ENCODE data around the gene FARP2.

FARP2 gene

GRCh38 chr2:241481687-241482086 lies 125.6 kb downstream of the FARP2 start:
- POLR2A ChIA-PET: interaction anchor here (0.6 kb wide), 1 partner anchor 186 kb away, joined by 4 read pairs; no protein-coding TSS in a partner anchor
- no peak for TF ChIP-seq ZNF19 (tag by site-specific recombination; IDR thresholded peaks at IDR 0.05; ENCODE audit: low read depth)
- TF ChIP-seq MZF1 (tag by site-specific recombination; IDR thresholded peaks at IDR 0.05; ENCODE audit: borderline replicate concordance): no peak
- TF ChIP-seq GFI1B (tag by site-specific recombination; IDR thresholded peaks at IDR 0.05): no peak
- no peak for TF ChIP-seq ZNF521 (tag by site-specific recombination; IDR thresholded peaks at IDR 0.05)
- TF ChIP-seq ZNF391 (tag by site-specific recombination; IDR thresholded peaks at IDR 0.05; ENCODE audit: borderline replicate concordance, low read depth): no peak
- no peak for TF ChIP-seq ZNF18 (tag by site-specific recombination; IDR thresholded peaks at IDR 0.05)
- TF ChIP-seq ZNF747 (tag by site-specific recombination; IDR thresholded peaks at IDR 0.05): no peak
- no peak for TF ChIP-seq ZNF791 (tag by site-specific recombination; IDR thresholded peaks at IDR 0.05)
- TF ChIP-seq ZNF645 (tag by site-specific recombination; IDR thresholded peaks at IDR 0.05): no peak
- TF ChIP-seq ZNF580 (tag by site-specific recombination; IDR thresholded peaks at IDR 0.05): no peak
- TF ChIP-seq TCF7L2 (IDR thresholded peaks at IDR 0.05; ENCODE audit: borderline replicate concordance, low read depth, low read length): no peak
- no peak for TF ChIP-seq ELK4 (IDR thresholded peaks at IDR 0.05; ENCODE audit: borderline replicate concordance, low read depth, low read length)
- TF ChIP-seq ZNF629 (tag by site-specific recombination; IDR thresholded peaks at IDR 0.05): no peak
- TF ChIP-seq ZNF114 (tag by site-specific recombination; IDR thresholded peaks at IDR 0.05): no peak
- TF ChIP-seq ZNF366 (tag by site-specific recombination; conservative IDR thresholded peaks at IDR 0.05): no peak
- TF ChIP-seq ZNF2 (tag by site-specific recombination; IDR thresholded peaks at IDR 0.05): no peak
- no peak for TF ChIP-seq ZNF48 (tag by site-specific recombination; IDR thresholded peaks at IDR 0.05)
- CTCF ChIA-PET: interaction anchor here (0.7 to 1.1 kb wide), 2 partner anchors 198 to 387 kb away, joined by 3 read pairs; no protein-coding TSS in a partner anchor
- H3K9me3 ChIP-seq (ENCODE audit: control insufficient read depth, insufficient read depth, low read depth, low read length): no peaks in the 10 kb centered on the region
- H3K36me3 ChIP-seq (ENCODE audit: control insufficient read depth in 2 of 2, insufficient read depth in 1 of 2, low read length in 2 of 2): peaks cover 0 to 37% of the 10 kb centered on the region in 2 experiments; a peak in 1 of 3 replicates
- H3K4me1 ChIP-seq (ENCODE audit: control insufficient read depth, insufficient read depth, low read length): no peaks in the 10 kb centered on the region
- H3K27ac ChIP-seq (ENCODE audit: extremely low read depth, low read depth, low read length): no peak overlapping the region
- H3K4me3 ChIP-seq (ENCODE audit: low read depth, low read length): no peak overlapping the region

GRCh38 chr2:241482126-241482955 lies 126.3 kb downstream of the FARP2 start:
- peaks cover 0 to 39% of the 10 kb centered on the region in 2 experiments; a peak in 1 of 3 replicates for H3K36me3 ChIP-seq (ENCODE audit: control insufficient read depth in 2 of 2, insufficient read depth in 1 of 2, low read length in 2 of 2)
- CTCF ChIA-PET: interaction anchor here (0.7 to 1.1 kb wide), 2 partner anchors 198 to 386 kb away, joined by 3 read pairs; no protein-coding TSS in a partner anchor
- POLR2A ChIA-PET: no interaction called here
- H3K9me3 ChIP-seq (ENCODE audit: control insufficient read depth, insufficient read depth, low read depth, low read length): no peaks in the 10 kb centered on the region
- TF ChIP-seq ZNF404 (tag by site-specific recombination; IDR thresholded peaks at IDR 0.05) (no peak), ZNF274 (IDR thresholded peaks at IDR 0.05; ENCODE audit: low read length) (no peak), ZNF274 (tag by site-specific recombination; IDR thresholded peaks at IDR 0.05; ENCODE audit: borderline replicate concordance) (no peak), OSR2 (tag by site-specific recombination; IDR thresholded peaks at IDR 0.05) (no peak), ZFP3 (tag by site-specific recombination; IDR thresholded peaks at IDR 0.05; ENCODE audit: low read depth) (no peak), SP7 (tag by site-specific recombination; IDR thresholded peaks at IDR 0.05) (no peak), ZNF138 (tag by site-specific recombination; IDR thresholded peaks at IDR 0.05; ENCODE audit: borderline replicate concordance) (no peak), ZBTB10 (tag by site-specific recombination; IDR thresholded peaks at IDR 0.05) (no peak), ELK4 (IDR thresholded peaks at IDR 0.05; ENCODE audit: borderline replicate concordance, low read depth, low read length) (no peak)
- no peak overlapping the region for H3K4me3 ChIP-seq (ENCODE audit: low read depth, low read length)
- no peaks in the 10 kb centered on the region for H3K4me1 ChIP-seq (ENCODE audit: control insufficient read depth, insufficient read depth, low read length)
- H3K27ac ChIP-seq (ENCODE audit: extremely low read depth, low read depth, low read length): no peak overlapping the region

Measured in HEK293 (cell line).